HCT116 (cell line): Measurements from ENCODE around the gene MEAK7. TPM values are rescaled to one million over a fixed set of nuclear protein-coding genes. Genes with fewer than 3 reads are reported as not detected.

Experiments
- ATAC-seq: fragments of 200-7000 bp; cut with Tn5 transposase; 2 replicates; pipeline ENCODE4 v1.9.1; 2020; ENCODE audit warnings: mild to moderate bottlenecking, moderate library complexity
- Bru-seq: library from RNA; stranded (reverse); fragments of 400-500 nt; gene quantifications from one replicate; lab custom pipeline; 2021; lab: Mats Ljungman, UMichigan
- BruChase-seq, 2 experiments: library from RNA; stranded (reverse); fragments of 400-500 nt; gene quantifications; one replicate each; lab custom pipeline; 2021; lab: Mats Ljungman, UMichigan
- BruUV-seq: library from RNA; stranded (reverse); fragments of 400-500 nt; replicated peaks from 2 replicates; lab custom pipeline; 2021; lab: Mats Ljungman, UMichigan
- CTCF ChIA-PET: fragments of 300-600 bp; sonication (Branson Sonifier 250); formaldehyde crosslinking; loops from one replicate; lab custom pipeline; 2021; ENCODE audit warnings: antibody characterized with exemption; lab: Charles Lee
- POLR2A ChIA-PET: fragments of 300-600, 350-600 bp; sonication (Branson Sonifier 250); formaldehyde crosslinking; loops from one replicate; lab custom pipeline; 2021; ENCODE audit warnings: antibody characterized with exemption; lab: Charles Lee
- RAD21 ChIA-PET, 2 experiments: fragments of 300-600 bp; sonication (Branson Sonifier 250); formaldehyde crosslinking; loops; one replicate each; lab custom pipeline; 2023; ENCODE audit warnings: low total read pairs in 2 of 2; ENCODE audit not compliant: uncharacterized antibody in 2 of 2, unreplicated experiment in 2 of 2, low non-redundant PET in 1 of 2; lab: Charles Lee
- DNase-seq: peaks from one replicate; pipeline ENCODE4 v3.0.0-alpha.2; 2010; ENCODE audit warnings: low read depth, low spot score
- H2AFZ ChIP-seq: fragments of 200-600 bp; shearing (Covaris generic), sonication (generic); 2 replicates; pipeline ENCODE4 v1.6.1; 2017; ENCODE audit warnings: low read depth, mixed run types, mixed read lengths, antibody characterized with exemption, low read length; ENCODE audit not compliant: poor library complexity, severe bottlenecking
- H3K27ac ChIP-seq: 2 replicates; pipeline ENCODE4 v1.5.1; 2012; ENCODE audit warnings: low read depth, low read length
- H3K27me3 ChIP-seq: fragments of 200-600 bp; sonication (generic); 2 replicates; pipeline ENCODE4 v1.6.1; 2016; ENCODE audit warnings: mixed run types, low read length, mixed read lengths; ENCODE audit not compliant: insufficient read depth
- H3K36me3 ChIP-seq, 2 experiments: fragments of 200-500 bp in 1 of 2; fragments of 200-600 bp in 1 of 2; sonication (Bioruptor generic) in 1 of 2; sonication (generic) in 1 of 2; 2 replicates each; pipeline versions ENCODE4 v1.5.1 to v1.6.1; 2014 to 2016; ENCODE audit warnings: low read length in 2 of 2, inconsistent platforms in 1 of 2, mixed read lengths in 1 of 2, mixed run types in 1 of 2; ENCODE audit not compliant: insufficient read depth in 2 of 2, control insufficient read depth in 1 of 2
- H3K4me1 ChIP-seq, 2 experiments: fragments of 200-600 bp in 1 of 2; sonication (generic) in 1 of 2; 2 replicates each; pipeline versions ENCODE4 v1.5.1 to v1.6.1; 2012 to 2017; ENCODE audit warnings: low read length in 2 of 2, inconsistent platforms in 1 of 2, mild to moderate bottlenecking in 1 of 2, mixed read lengths in 1 of 2, mixed run types in 1 of 2, moderate library complexity in 1 of 2; ENCODE audit not compliant: insufficient read depth in 2 of 2, control insufficient read depth in 1 of 2
- H3K4me2 ChIP-seq: fragments of 200-600 bp; sonication (generic); 2 replicates; pipeline ENCODE4 v1.6.1; 2017; ENCODE audit warnings: mixed run types, low read length, mixed read lengths
- H3K4me3 ChIP-seq, 2 experiments: fragments of 200-600 bp in 1 of 2; sonication (generic) in 1 of 2; replicated peaks in 1 of 2; 2 replicates each; pipeline ENCODE4 v1.5.1; 2011 to 2016; ENCODE audit warnings: low read length in 2 of 2, control low read depth in 1 of 2, low read depth in 1 of 2, mild to moderate bottlenecking in 1 of 2, mixed read lengths in 1 of 2, mixed run types in 1 of 2
- H3K79me2 ChIP-seq: fragments of 200-600 bp; sonication (generic); 2 replicates; pipeline ENCODE4 v1.6.1; 2017; ENCODE audit warnings: mild to moderate bottlenecking, mixed run types, low read length, moderate library complexity, mixed read lengths; ENCODE audit not compliant: insufficient read depth
- H3K9ac ChIP-seq: fragments of 200-600 bp; sonication (generic); 2 replicates; pipeline ENCODE4 v1.6.1; 2016; ENCODE audit warnings: low read length, mixed read lengths
- H3K9me2 ChIP-seq: fragments of 200-600 bp; sonication (generic), shearing (Covaris generic); 2 replicates; pipeline ENCODE4 v1.6.1; 2017; ENCODE audit warnings: mixed run types, mild to moderate bottlenecking, moderate library complexity; ENCODE audit not compliant: insufficient read depth
- H3K9me3 ChIP-seq, 2 experiments: fragments of 200-500 bp in 1 of 2; fragments of 200-600 bp in 1 of 2; sonication (Bioruptor generic) in 1 of 2; sonication (generic) in 1 of 2; 2 replicates each; pipeline ENCODE4 v1.6.1; 2014 to 2017; ENCODE audit warnings: low read length in 2 of 2, mixed read lengths in 2 of 2, inconsistent platforms in 1 of 2, low read depth in 1 of 2, mild to moderate bottlenecking in 1 of 2, mixed run types in 1 of 2, moderate library complexity in 1 of 2; ENCODE audit not compliant: control insufficient read depth in 1 of 2, insufficient read depth in 1 of 2
- H4K20me1 ChIP-seq: fragments of 200-600 bp; sonication (generic), shearing (Covaris generic); 2 replicates; pipeline ENCODE4 v1.6.1; 2017; ENCODE audit warnings: mixed run types, mild to moderate bottlenecking, moderate library complexity; ENCODE audit not compliant: insufficient read depth
- ELF1 ChIP-seq: IDR thresholded peaks from 2 replicates; pipeline ENCODE4 v1.6.1; 2012; ENCODE audit warnings: low read depth, borderline replicate concordance
- EZH2 ChIP-seq: fragments of 200-600 bp; sonication (generic); IDR thresholded peaks from 2 replicates; pipeline ENCODE4 v1.6.1; 2017; ENCODE audit warnings: antibody characterized with exemption, mixed run types
- POLR2A ChIP-seq: IDR thresholded peaks from 2 replicates; pipeline ENCODE4 v1.7.0; 2011; ENCODE audit warnings: borderline replicate concordance; ENCODE audit not compliant: insufficient read depth, insufficient read length; ENCODE audit errors: extremely low read depth
- POLR2AphosphoS5 ChIP-seq: IDR thresholded peaks from 2 replicates; pipeline ENCODE4 v1.6.1; 2011; ENCODE audit warnings: mild to moderate bottlenecking, low read depth, low read length, moderate library complexity
- RAD21 ChIP-seq: IDR thresholded peaks from 2 replicates; pipeline ENCODE4 v1.6.1; 2012; ENCODE audit warnings: low read depth, mild to moderate bottlenecking
- YY1 ChIP-seq: IDR thresholded peaks from 2 replicates; pipeline ENCODE4 v1.6.1; 2011; ENCODE audit warnings: low read length, low read depth, moderate library complexity, mild to moderate bottlenecking; ENCODE audit not compliant: insufficient replicate concordance; ENCODE audit errors: extremely low read depth
- ZFX ChIP-seq: fragments of 450-650 bp; IDR thresholded peaks from 2 replicates; pipeline ENCODE4 v1.6.1; 2017
- intact Hi-C: fragments of 100-400 bp; cut with micrococcal nuclease; formaldehyde crosslinking; loops from 2 replicates; pipeline ENCODE4 v1.10.0; 2022
- long read RNA-seq: library from polyadenylated mRNA; unstranded; transcript quantifications from one replicate; pipeline ENCODE4 v2.0.0, GENCODE V29; 2021; ENCODE audit not compliant: unreplicated experiment
- polyA plus RNA-seq: library from polyadenylated mRNA; unstranded; fragments of >200 nt; gene quantifications from 2 replicates; pipeline ENCODE4 v1.2.1, GENCODE V29; 2012; ENCODE audit warnings: missing spikeins
- total RNA-seq: library from RNA; stranded (reverse); gene quantifications from one replicate; pipeline ENCODE4 v1.2.1, GENCODE V29; 2021; ENCODE audit not compliant: unreplicated experiment

Gene MEAK7, protein sequence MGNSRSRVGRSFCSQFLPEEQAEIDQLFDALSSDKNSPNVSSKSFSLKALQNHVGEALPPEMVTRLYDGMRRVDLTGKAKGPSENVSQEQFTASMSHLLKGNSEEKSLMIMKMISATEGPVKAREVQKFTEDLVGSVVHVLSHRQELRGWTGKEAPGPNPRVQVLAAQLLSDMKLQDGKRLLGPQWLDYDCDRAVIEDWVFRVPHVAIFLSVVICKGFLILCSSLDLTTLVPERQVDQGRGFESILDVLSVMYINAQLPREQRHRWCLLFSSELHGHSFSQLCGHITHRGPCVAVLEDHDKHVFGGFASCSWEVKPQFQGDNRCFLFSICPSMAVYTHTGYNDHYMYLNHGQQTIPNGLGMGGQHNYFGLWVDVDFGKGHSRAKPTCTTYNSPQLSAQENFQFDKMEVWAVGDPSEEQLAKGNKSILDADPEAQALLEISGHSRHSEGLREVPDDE
- total RNA-seq (32.2 TPM), Bru-seq, nascent RNA (percentile 93 among the genes with signal in this experiment), BruChase-seq, experiment 1, labeled RNA remaining after a 6-hour chase (percentile 90 among the genes with signal in this experiment), BruChase-seq, experiment 2, labeled RNA remaining after a 2-hour chase (percentile 91 among the genes with signal in this experiment)
- 21.3 and 23.4 TPM in 2 replicates for polyA plus RNA-seq
- long read RNA-seq, full-length matches to known transcripts = 14 of 52 reads
- long read RNA-seq, partial matches to known transcripts = 11 of 52 reads
- long read RNA-seq, other reads (novel, unspliced or antisense) = 27 of 52 reads

DNA sequence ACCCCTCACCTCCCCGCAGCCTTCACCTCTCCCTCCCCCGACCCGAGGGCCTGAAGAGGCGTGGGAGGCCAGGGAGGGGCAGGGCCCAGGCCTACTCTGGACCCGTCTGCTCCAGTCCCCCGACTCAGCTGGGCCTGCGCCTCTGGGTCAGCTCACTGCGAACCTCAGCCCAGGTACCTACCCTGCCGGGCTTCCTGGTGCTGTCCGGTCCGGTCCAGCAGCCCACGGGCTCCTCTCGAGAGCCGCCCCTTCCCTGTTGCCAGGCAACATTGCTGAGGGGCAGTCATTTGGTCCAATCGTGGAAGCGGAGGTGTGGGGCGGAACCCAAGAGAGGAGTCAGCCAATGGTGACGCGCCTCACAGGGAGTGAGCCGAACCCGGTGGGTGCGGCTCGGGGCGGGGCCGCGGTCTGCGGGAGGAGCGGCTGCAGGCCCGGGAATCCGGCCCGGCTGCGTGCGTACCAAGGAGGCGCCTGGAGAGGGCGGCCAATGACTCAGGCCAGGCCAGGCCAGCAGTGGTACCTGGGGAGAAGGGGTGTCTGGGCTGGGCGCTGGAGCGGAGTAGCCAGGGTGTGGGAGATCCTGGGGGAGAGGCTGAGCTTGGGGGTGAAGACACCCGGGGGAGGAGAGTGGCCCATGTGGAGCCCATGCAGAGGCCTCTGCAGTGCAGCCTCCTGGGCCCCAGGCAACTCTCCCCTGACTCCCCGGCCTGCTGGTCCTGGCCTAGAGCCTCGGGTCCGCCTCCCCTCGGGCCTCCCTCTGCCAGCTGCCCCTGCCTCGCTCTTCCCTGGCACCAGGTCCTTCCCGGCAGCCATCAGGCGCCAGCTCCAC is at the start of gene MEAK7:
MEAK7 (minus strand) TSS at position 240 of the 829 bp plus-strand sequence. CDS start 6,573 bp downstream, outside the sequence.
- Histone ChIP-seq H3K79me2 (peaks cover 28% of the 10 kb centered on the region), H3K9me3 (no peaks in the 10 kb centered on the region), H3K4me3 (peak within 1 kb of the TSS; percentile 88 to 98), H3K4me1 (peaks cover 54 to 69% of the 10 kb centered on the region in 2 experiments), H3K36me3 (peaks cover 0 to 5% of the 10 kb centered on the region in 2 experiments; a peak in 1 of 4 replicates), H4K20me1 (no peaks in the 10 kb centered on the region), H2AFZ (no peak within 1 kb of the TSS), H3K9ac (peak within 1 kb of the TSS; percentile 93), H3K27me3 (no peaks in the 10 kb centered on the region), H3K4me2 (peak within 1 kb of the TSS; percentile 95), H3K9me2 (no peaks in the 10 kb centered on the region), H3K27ac (peak within 1 kb of the TSS; percentile 82)
- BruUV-seq = TSS peak; percentile 77
- ChIA-PET RAD21 (no interaction called here), CTCF (interaction anchor here (1.5 to 3.1 kb wide), 11 partner anchors 10 to 548 kb away, joined by 4 to 40 read pairs (median 11); partner anchors contain the start of gene TAF1C), POLR2A (interaction anchor here (1.1 kb wide), 1 partner anchor 113 kb away, joined by 3 read pairs; the partner anchor contains the start of gene COTL1)
- intact Hi-C loops = loop anchor here (10.0 kb wide), 1 partner anchor 550 kb away; the partner anchor contains the start of gene OSGIN1
- DNase-seq (peak; percentile 98), ATAC-seq (peak; percentile 84)
- no peak for TF ChIP-seq RAD21
- no peak for TF ChIP-seq ELF1
- peak; percentile 67 for TF ChIP-seq POLR2A
- no peak for TF ChIP-seq EZH2
- peak; percentile 41 for TF ChIP-seq YY1
- TF ChIP-seq POLR2AphosphoS5 = peak; percentile 96
- TF ChIP-seq ZFX = peak; percentile 94
